K562 treated with DMSO at 1 percent for 48 hours (cell line): ENCODE measurements around the gene WDR82. TPM values are rescaled to one million over a fixed set of nuclear protein-coding genes. Genes with fewer than 3 reads are reported as not detected.

Experiments used
- total RNA-seq: library from RNA; unstranded; fragments of 300-600 nt; gene quantifications from 2 replicates; pipeline ENCODE4 v1.2.3, GENCODE V29; 2022; ENCODE audit warnings: low replicate concordance; ENCODE audit errors: extremely low read depth

Gene WDR82
- not detected in 2 replicates for total RNA-seq

DNA sequence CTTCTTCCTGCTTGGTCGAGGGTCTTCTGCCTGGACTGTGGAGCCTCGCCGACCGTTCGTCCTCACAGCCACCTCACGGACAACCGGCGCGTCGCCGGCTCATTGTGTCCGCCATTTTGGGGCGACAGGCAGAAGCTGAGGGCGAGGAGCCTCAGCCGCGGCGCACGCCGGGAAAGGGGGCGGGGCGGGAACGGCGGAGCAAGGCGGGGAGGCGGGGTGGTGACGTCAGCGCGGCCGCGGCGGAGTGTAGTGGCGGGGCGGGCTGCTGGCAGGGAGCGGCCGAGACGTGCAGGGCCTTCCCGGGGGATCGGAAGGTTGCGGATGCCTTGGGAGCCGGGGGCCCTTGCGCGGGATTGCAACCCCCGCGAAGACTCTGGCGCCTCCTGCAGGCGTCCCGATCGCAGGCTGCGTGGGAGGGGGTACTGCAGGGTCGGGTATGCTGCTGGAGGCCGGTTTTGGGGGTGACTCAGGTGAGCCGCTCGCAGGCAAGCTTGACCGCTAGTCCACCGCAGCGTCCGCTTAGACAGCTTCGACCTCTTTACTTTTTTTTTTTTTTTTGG lies at the start of gene WDR82:
Gene WDR82, minus strand, starts transcription at position 140 of the 560 bp plus-strand sequence. CDS start 288 bp downstream, outside the sequence.

DNA sequence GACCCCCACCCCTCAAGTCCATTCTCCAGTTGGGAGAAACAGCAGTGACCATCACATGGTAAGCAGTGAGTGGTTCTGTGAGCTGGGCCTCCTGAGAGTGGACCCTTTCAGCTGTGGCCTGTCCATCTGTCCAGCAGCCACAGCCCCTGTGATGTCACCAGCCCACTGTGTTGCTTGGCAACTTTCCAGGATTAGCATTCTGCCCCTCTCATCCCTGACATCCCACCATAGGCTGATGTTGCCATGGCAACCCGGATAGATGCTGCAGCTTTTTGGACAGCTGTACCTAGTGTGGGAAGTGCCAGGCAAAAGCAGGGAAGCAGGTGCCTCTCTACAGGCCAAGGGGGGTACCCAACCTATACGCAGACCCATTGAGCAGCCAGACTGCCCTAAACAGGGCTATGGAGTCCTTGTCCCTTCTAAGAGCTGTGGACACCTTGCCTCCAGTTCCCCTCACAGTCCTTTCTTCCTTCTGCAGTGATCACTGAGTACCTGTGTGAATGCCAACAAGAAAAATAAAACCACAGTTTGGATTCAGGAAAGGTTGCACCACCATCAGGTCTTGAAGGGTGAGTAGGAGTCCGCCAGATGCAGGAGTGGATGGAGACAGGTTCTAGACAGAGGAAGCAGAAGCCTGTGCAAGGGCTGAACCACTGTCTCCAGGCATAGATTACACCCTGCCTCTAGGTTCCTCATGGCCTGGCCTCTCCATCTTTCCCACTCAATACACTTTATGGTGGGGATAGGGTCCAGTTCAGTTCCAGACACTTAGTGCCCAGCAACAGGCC lies 37.7 kb upstream of the WDR82 start, which contains the start of gene DNAH1:
Gene DNAH1, plus strand, starts transcription at position 343 of the 788 bp plus-strand sequence. CDS start 6,124 bp downstream, outside the sequence.

GRCh38 chr3:52245322-52246263 lies 32.9 kb downstream of the WDR82 start, which contains the start of gene PPM1M:
Gene PPM1M (plus strand): TSS chr3:52245759. CDS start chr3:52245825, 66 bp downstream.

GRCh38 chr3:52238761-52239701 lies 39.4 kb downstream of the WDR82 start, which contains the start of gene TWF2:
Gene TWF2 (minus strand): TSS chr3:52239158. CDS start chr3:52239016, 142 bp downstream.

DNA sequence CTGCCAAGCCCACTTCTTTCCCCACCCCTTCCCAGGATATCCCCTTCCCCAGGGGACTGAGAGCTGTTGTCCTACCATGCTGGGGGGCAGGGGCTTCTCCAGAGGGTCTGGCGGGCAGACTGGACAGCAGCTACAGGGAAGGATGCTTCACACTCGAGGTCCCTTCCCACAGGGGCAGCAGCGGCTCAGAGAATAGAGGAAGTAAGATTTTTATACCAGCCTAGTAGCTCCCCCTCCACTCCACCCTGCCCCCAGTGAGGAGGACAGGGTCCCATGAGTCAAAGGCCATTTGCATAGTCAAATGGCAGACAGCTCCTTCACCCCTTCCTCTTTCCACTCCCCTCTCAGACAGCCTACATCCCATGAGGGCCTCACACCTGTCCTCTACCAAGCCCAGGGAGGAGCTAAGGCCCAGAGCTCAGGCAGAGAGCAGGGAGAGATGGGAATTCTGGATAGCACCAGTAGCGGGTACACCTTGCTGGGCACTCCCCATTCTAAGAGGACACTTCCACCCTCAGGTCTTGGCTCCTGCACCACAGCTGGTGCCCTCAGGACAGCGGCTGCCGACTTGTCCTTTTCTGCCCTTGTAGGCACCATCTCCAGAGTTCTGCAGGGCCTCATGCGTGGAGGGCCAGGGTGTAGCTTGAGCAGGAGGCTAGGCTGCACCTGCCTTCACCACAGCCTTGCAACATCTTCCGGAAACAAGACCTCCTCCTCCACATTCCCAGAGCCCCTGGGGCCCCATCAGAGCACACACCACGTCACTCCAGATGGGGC lies 52.8 kb downstream of the WDR82 start, which contains the start of gene TLR9:
Gene TLR9, minus strand, starts transcription at position 194 of the 777 bp plus-strand sequence. Its CDS starts 116 bp downstream, at position 78.

Other genes with a start within 250 kb of the WDR82 start
- gene DUSP7, start 222.1 kb downstream of the WDR82 start, total RNA-seq: not detected in 2 replicates
- not detected in 2 replicates for gene POC1A, start 124.2 kb downstream of the WDR82 start, total RNA-seq
- gene ALAS1, start 80.5 kb downstream of the WDR82 start, total RNA-seq: not detected in 2 replicates
- gene TLR9, start 53.0 kb downstream of the WDR82 start, total RNA-seq: not detected in 2 replicates
- 323 TPM in 1 of 2 replicates, not detected in the other for gene TWF2, start 39.5 kb downstream of the WDR82 start, total RNA-seq
- gene PPM1M, start 32.9 kb downstream of the WDR82 start, total RNA-seq: not detected in 2 replicates
- not detected in 2 replicates for gene GLYCTK, start 9.2 kb upstream of the WDR82 start, total RNA-seq
- not detected in 2 replicates for gene DNAH1, start 37.7 kb upstream of the WDR82 start, total RNA-seq
- not detected in 2 replicates for gene BAP1, start 131.4 kb upstream of the WDR82 start, total RNA-seq
- gene PHF7, start 132.0 kb upstream of the WDR82 start, total RNA-seq: not detected in 2 replicates
- not detected in 2 replicates for gene SEMA3G, start 166.5 kb upstream of the WDR82 start, total RNA-seq
- not detected in 2 replicates for gene TNNC1, start 175.4 kb upstream of the WDR82 start, total RNA-seq
- gene NISCH, start 177.0 kb upstream of the WDR82 start, total RNA-seq: not detected in 2 replicates
- gene STAB1, start 216.7 kb upstream of the WDR82 start, total RNA-seq: not detected in 2 replicates